Spleen (tissue), 11 donors: Measurements from ENCODE around the gene PTPRG. TPM values are rescaled to one million over a fixed set of nuclear protein-coding genes. Genes with fewer than 3 reads are reported as not detected.

Source experiments
- DNase-seq: peaks from one replicate; pipeline ENCODE4 v3.0.0-alpha.2; 2020
- H3K27ac ChIP-seq, 8 donors: fragments of 200-600 bp; sonication (generic) in 7 of 8; 1 replicate in 4 of 8; 2 replicates in 4 of 8; pipeline versions ENCODE4 v1.5.0 to v1.8.0; 2016 to 2021; ENCODE audit warnings: inconsistent platforms in 4 of 8, mild to moderate bottlenecking in 4 of 8, moderate library complexity in 1 of 8
- H3K27me3 ChIP-seq, 7 donors: fragments of 200-600 bp; sonication (generic) in 6 of 7; replicated peaks in 1 of 7; 1 replicate in 4 of 7; 2 replicates in 3 of 7; pipeline versions ENCODE4 v1.5.0 to v1.8.0; 2016 to 2021; ENCODE audit warnings: inconsistent platforms in 3 of 7, mild to moderate bottlenecking in 1 of 7
- H3K36me3 ChIP-seq, 6 donors: fragments of 200-600 bp; sonication (generic) in 5 of 6; 1 replicate in 4 of 6; 2 replicates in 2 of 6; pipeline versions ENCODE4 v1.5.0 to v1.8.0; 2016 to 2021; ENCODE audit warnings: inconsistent platforms in 2 of 6
- H3K4me1 ChIP-seq, 6 donors: fragments of 200-600 bp; sonication (generic) in 5 of 6; 1 replicate in 3 of 6; 2 replicates in 3 of 6; pipeline versions ENCODE4 v1.5.0 to v1.8.0; 2016 to 2021; ENCODE audit warnings: inconsistent platforms in 3 of 6
- H3K4me3 ChIP-seq, 8 donors: fragments of 200-600 bp; sonication (generic) in 7 of 8; 1 replicate in 4 of 8; 2 replicates in 4 of 8; pipeline versions ENCODE4 v1.5.0 to v1.8.0; 2016 to 2021; ENCODE audit warnings: inconsistent platforms in 4 of 8, mild to moderate bottlenecking in 4 of 8, moderate library complexity in 2 of 8
- H3K9me3 ChIP-seq, 8 donors: fragments of 200-600 bp; sonication (generic) in 7 of 8; 1 replicate in 4 of 8; 2 replicates in 4 of 8; pipeline versions ENCODE4 v1.5.0 to v1.8.0; 2016 to 2021; ENCODE audit warnings: inconsistent platforms in 4 of 8
- POLR2A ChIP-seq, 3 donors: fragments of 450-650 bp; IDR thresholded peaks; one replicate each; pipeline ENCODE4 v1.5.1; 2017; ENCODE audit warnings: antibody characterized with exemption in 3 of 3, mild to moderate bottlenecking in 1 of 3
- POLR2AphosphoS5 ChIP-seq, 3 donors: sonication (generic); formaldehyde crosslinking; IDR thresholded peaks; one replicate each; pipeline ENCODE4 v1.5.1; 2017; ENCODE audit warnings: antibody characterized with exemption in 3 of 3
- WGBS, 5 donors: extraction: QIAGEN DNeasy Blood & Tissue Kit in 3 of 5; methylation state at CpG; one replicate each; pipeline versions ENCODE4 v1.1.5 to v1.1.7; 2013 to 2018; 5-methylcytosine and 5-hydroxymethylcytosine counted together
- intact Hi-C: fragments of 100-400 bp; cut with DNase I; formaldehyde crosslinking; loops from one replicate; pipeline ENCODE4 v1.15.0; 2023; ENCODE audit warnings: low total_unique reads
- polyA plus RNA-seq, 3 donors: library from polyadenylated mRNA; stranded (reverse); fragments of 200-250 nt; gene quantifications; one replicate each; pipeline ENCODE4 v1.2.1, GENCODE V29; 2013
- total RNA-seq, 7 donors: library from RNA; depleted of rRNA in 3 of 7; stranded (reverse); fragments of >200 nt in 3 of 7; fragmentation: NEBNext Ultra II Directional in 4 of 7; extraction: Animal tissue kit (Norgen Biotek cat#: 25700) in 4 of 7; gene quantifications; one replicate each; pipeline versions ENCODE4 v1.1.0 to v1.2.1, GENCODE V29; 2016 to 2021
- TF ChIP-seq, protein P1 (sequence below), 11 experiments: fragments of 200-600 bp in 7 of 11; fragments of 450-650 bp in 4 of 11; sonication (generic) in 4 of 11; IDR thresholded peaks in 8 of 11; conservative IDR thresholded peaks in 3 of 11; 1 replicate in 7 of 11; 2 replicates in 4 of 11; pipeline versions ENCODE4 v1.4.0 to v1.8.0; 2016 to 2021; ENCODE audit warnings: antibody characterized with exemption in 11 of 11, inconsistent platforms in 4 of 11, mild to moderate bottlenecking in 1 of 11
- donor health status: healthy with polysubstance abuse.
- donor health status: DM: no; HTN: no; CAD: no; lungs with moderate emphysema.
- donor health status: DM: no; HTN: no; CAD: no.
- donor health status: Bipolar disorder and iron deficiency.
- donor health status: healthy.
- donor health status: DM: no; HTN: no; CAD: no.
- donor health status: DM: yes; HTN: yes; CAD: no.

PTPRG gene
- total and polyA plus RNA-seq, 10 donors, result 0.89 to 77.0 (median 34.5) TPM

DNA sequence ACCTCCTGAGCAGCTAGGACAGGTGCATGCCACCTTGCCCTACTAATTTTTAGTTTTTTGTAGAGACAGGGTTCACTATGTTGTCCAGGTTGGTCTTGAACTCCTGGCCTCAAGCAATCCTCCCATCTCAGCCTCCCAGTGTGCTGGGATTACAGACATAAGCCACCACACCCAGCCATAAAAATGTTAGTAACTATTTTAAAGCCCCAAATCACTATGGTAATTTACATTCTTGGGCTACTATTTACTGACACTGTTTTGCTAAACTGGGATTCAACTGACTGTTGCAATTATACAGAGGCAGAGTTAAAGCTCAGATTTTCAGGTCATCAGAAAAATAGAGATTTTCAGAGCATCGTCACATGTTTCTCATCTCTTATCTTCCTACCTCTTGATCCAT is 553.4 kb downstream of the PTPRG start:
- Histone ChIP-seq H3K4me1 (no peaks in the 10 kb centered on the region), H3K27me3 (no peaks in the 10 kb centered on the region), H3K27ac (no peak overlapping the region), H3K4me3 (no peak overlapping the region), H3K36me3 (no peaks in the 10 kb centered on the region), H3K9me3 (peaks cover 0 to under 1% (median 0%) of the 10 kb centered on the region in 8 donors)
- intact Hi-C loops, result no loop called here
- no peak for DNase-seq
- 86 to 97% (median 91%) methylated on average over 1 of the region's 1 CpG for WGBS, 5 donors
- TF ChIP-seq POLR2A (IDR thresholded peaks at IDR 0.05) (no peak), POLR2AphosphoS5 (IDR thresholded peaks at IDR 0.05) (no peak)
- TF ChIP-seq, protein P1, sequence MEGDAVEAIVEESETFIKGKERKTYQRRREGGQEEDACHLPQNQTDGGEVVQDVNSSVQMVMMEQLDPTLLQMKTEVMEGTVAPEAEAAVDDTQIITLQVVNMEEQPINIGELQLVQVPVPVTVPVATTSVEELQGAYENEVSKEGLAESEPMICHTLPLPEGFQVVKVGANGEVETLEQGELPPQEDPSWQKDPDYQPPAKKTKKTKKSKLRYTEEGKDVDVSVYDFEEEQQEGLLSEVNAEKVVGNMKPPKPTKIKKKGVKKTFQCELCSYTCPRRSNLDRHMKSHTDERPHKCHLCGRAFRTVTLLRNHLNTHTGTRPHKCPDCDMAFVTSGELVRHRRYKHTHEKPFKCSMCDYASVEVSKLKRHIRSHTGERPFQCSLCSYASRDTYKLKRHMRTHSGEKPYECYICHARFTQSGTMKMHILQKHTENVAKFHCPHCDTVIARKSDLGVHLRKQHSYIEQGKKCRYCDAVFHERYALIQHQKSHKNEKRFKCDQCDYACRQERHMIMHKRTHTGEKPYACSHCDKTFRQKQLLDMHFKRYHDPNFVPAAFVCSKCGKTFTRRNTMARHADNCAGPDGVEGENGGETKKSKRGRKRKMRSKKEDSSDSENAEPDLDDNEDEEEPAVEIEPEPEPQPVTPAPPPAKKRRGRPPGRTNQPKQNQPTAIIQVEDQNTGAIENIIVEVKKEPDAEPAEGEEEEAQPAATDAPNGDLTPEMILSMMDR (IDR thresholded peaks at IDR 0.05 in 8 of 11, conservative IDR thresholded peaks at IDR 0.05 in 3 of 11), result no peak

DNA sequence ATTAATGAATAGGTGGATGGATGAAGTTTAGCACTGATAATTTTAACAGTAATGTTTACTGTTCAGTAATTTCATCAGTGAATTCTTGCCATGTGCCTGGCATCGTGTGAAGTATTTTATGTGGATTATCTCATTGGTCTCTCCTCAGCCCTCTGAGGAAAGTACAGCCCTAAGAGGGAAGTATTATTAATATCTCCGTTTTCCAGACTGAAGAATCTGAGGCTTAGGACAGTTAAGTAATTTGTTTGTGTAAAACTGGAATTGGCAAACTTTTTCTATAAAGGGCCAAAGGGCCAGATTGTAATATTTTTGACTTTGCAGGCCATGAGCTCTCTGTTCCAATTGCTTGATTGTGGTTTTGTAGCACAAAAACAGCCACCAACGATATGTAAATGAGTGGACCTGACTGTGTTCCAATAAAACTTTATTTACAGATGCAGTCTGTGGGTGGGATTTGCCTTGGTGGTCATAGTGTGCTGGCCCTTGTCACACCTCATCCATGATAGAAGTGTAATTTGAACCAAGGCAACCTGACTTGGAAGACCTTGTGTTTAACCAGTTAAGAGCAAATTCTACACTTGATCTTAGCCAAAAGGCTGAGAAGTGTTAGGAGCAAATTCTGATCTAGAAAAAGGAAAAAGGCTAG is 556.7 kb downstream of the PTPRG start:
- TF ChIP-seq, protein P1 (IDR thresholded peaks at IDR 0.05 in 8 of 11, conservative IDR thresholded peaks at IDR 0.05 in 3 of 11), result no peak
- TF ChIP-seq POLR2A (IDR thresholded peaks at IDR 0.05) (no peak), POLR2AphosphoS5 (IDR thresholded peaks at IDR 0.05) (no peak)
- no peak for DNase-seq
- WGBS, 5 donors, result 60 to 82% (median 80%) methylated on average over 3 of the region's 3 CpGs
- no peaks in the 10 kb centered on the region for H3K4me1 ChIP-seq
- no peaks in the 10 kb centered on the region for H3K36me3 ChIP-seq
- intact Hi-C loops, result no loop called here
- no peak overlapping the region for H3K4me3 ChIP-seq
- H3K9me3 ChIP-seq, result peaks cover 0 to 10% (median 5%) of the 10 kb centered on the region in 8 donors
- no peaks in the 10 kb centered on the region for H3K27me3 ChIP-seq
- H3K27ac ChIP-seq, result no peak overlapping the region

DNA sequence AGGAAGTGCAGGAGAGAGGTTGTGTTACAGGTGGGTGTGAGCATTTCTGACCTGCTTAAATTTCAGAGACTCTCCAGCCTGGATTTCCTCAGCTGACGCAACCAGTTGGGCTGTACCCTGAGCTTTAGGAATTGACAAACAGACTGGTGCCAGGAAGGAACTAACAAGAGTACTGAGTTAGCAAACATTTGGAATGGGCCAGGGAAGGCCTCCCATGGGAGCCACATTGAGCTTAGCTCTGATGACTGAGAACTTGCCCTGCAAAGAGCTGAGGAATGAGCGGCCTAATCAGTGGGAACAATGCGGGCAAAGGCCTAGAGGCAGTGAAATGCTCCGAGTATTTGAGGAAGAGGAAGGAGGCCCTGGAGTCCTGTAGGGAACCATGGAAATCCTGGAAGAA is 557.8 kb downstream of the PTPRG start:
- no peaks in the 10 kb centered on the region for H3K27me3 ChIP-seq
- 87 to 95% (median 92%) methylated on average over 4 of the region's 4 CpGs for WGBS, 5 donors
- no peak for DNase-seq
- H3K27ac ChIP-seq, result no peak overlapping the region
- H3K4me3 ChIP-seq, result no peak overlapping the region
- H3K9me3 ChIP-seq, result peaks cover 0 to 12% (median 6%) of the 10 kb centered on the region in 8 donors
- H3K4me1 ChIP-seq, result no peaks in the 10 kb centered on the region
- intact Hi-C loops, result no loop called here
- TF ChIP-seq POLR2A (IDR thresholded peaks at IDR 0.05) (no peak), POLR2AphosphoS5 (IDR thresholded peaks at IDR 0.05) (no peak)
- TF ChIP-seq, protein P1 (IDR thresholded peaks at IDR 0.05 in 8 of 11, conservative IDR thresholded peaks at IDR 0.05 in 3 of 11), result no peak
- no peaks in the 10 kb centered on the region for H3K36me3 ChIP-seq

DNA sequence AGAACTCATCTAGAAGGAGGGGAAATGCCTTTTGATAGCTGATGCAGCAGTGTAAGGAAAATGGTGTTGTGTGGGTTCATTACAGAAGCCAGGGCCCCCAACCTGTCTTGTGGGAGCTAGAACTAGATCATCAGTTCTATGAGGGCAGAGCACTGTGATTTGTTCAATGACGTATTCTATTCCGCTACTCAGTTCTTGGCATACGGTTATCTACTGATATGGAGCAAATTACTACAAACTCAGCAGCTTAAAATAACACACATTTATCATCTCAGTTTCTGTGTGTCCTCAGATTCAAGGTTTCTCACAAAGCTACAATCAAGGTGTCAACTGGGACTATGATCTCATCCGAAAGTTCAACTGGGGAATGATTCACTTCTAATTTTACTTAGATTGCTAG is 561.4 kb downstream of the PTPRG start:
- Histone ChIP-seq H3K4me3 (no peak overlapping the region), H3K27ac (no peak overlapping the region), H3K9me3 (peaks cover 0 to 12% (median 6%) of the 10 kb centered on the region in 8 donors), H3K36me3 (no peaks in the 10 kb centered on the region), H3K4me1 (no peaks in the 10 kb centered on the region), H3K27me3 (no peaks in the 10 kb centered on the region)
- no peak for DNase-seq
- 65 to 97% (median 77%) methylated on average over 4 of the region's 4 CpGs for WGBS, 5 donors
- intact Hi-C loops, result no loop called here
- no peak for TF ChIP-seq POLR2AphosphoS5 (IDR thresholded peaks at IDR 0.05)
- no peak for TF ChIP-seq POLR2A (IDR thresholded peaks at IDR 0.05)
- TF ChIP-seq, protein P1 (IDR thresholded peaks at IDR 0.05 in 8 of 11, conservative IDR thresholded peaks at IDR 0.05 in 3 of 11), result no peak
